ENCODE measurements around the gene BAG2.

The BAG2 gene

DNA sequence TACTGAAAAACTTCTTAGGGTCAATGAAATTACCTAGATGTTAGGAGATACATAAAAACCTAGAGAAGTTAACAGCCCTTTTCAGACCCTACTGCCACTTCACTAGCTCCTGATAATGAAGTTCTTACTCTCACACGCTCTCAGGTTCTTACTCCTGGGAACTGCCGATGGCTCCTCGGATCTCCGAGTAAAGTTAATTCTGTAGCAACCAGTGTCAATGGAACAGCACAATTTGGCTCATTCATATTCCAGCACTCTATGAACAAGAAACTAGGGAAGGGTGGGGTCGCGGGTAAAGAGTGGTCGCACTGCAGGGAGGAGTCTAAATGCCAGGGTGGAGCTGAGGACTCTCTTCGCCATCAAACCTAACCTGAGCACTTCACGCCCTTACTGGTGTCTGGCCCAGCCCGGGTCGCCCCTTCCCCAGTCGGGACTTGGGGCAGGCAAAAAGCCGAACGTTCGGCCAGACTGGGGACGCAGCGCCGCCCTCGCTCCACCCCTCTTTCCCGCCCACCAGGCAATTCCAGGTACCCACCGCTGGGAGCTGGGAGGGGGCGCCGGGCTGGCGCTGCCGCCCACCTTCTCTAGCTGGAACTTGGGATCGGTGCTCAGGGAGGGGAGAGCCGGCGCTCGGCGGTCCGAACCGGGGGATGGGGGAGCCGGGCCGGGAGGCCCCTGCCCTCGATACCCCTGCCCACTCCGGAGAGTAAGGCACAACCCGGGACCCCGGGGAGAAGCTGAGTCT lies 49.2 kb downstream of the BAG2 start:
- peak overlapping the region; percentile 88 for H3K27ac ChIP-seq

GRCh38 chr6:57221936-57222742 lies 50.0 kb downstream of the BAG2 start, which contains the start of gene RAB23:
Gene RAB23, minus strand, starts transcription at chr6:57222307. Its CDS starts 11,927 bp downstream, at chr6:57210380.
- peak within 1 kb of the TSS; percentile 88 for H3K27ac ChIP-seq
- TF ChIP-seq, protein P1, sequence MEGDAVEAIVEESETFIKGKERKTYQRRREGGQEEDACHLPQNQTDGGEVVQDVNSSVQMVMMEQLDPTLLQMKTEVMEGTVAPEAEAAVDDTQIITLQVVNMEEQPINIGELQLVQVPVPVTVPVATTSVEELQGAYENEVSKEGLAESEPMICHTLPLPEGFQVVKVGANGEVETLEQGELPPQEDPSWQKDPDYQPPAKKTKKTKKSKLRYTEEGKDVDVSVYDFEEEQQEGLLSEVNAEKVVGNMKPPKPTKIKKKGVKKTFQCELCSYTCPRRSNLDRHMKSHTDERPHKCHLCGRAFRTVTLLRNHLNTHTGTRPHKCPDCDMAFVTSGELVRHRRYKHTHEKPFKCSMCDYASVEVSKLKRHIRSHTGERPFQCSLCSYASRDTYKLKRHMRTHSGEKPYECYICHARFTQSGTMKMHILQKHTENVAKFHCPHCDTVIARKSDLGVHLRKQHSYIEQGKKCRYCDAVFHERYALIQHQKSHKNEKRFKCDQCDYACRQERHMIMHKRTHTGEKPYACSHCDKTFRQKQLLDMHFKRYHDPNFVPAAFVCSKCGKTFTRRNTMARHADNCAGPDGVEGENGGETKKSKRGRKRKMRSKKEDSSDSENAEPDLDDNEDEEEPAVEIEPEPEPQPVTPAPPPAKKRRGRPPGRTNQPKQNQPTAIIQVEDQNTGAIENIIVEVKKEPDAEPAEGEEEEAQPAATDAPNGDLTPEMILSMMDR (conservative IDR thresholded peaks at IDR 0.05), result peak; percentile 27; the same call in 1 of the 2 replicates

More for the DNA sequence above, 49.2 kb downstream of the BAG2 start:
- TF ChIP-seq, protein P1 (conservative IDR thresholded peaks at IDR 0.05), result peak; percentile 51

GRCh38 chr6:57222743-57223077 lies 50.6 kb downstream of the BAG2 start:
- H3K27ac ChIP-seq, result peak overlapping the region; percentile 88
- TF ChIP-seq, protein P1 (conservative IDR thresholded peaks at IDR 0.05), result no peak

GRCh38 chr6:57224769-57225515 lies 52.8 kb downstream of the BAG2 start:
- no peak overlapping the region for H3K27ac ChIP-seq
- TF ChIP-seq, protein P1 (conservative IDR thresholded peaks at IDR 0.05), result no peak

DNA sequence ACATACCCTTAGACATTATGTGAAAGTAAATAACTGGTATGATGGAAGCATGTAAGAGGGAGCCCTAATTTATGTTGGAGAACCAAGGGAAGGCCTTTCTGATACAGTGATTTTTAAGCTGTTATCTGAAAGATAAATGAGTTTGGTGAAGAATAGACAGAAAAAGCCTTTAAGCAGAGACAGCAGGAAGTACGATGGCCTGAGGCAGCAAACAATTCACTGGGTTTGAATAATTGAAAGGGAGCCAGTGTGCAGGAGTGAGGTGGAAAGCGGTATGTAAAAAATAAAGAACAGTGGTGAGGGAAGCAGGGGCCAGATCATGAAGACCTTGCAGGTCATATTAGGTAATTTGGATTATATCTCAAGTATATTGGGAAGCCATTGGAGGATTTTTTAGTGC lies 54.1 kb downstream of the BAG2 start:
- no peak overlapping the region for H3K27ac ChIP-seq
- TF ChIP-seq, protein P1 (conservative IDR thresholded peaks at IDR 0.05), result no peak

Measured in VCaP (cell line).